Measurements from ENCODE around the gene SUPT5H. TPM values are rescaled to one million over a fixed set of nuclear protein-coding genes. Genes with fewer than 3 reads are reported as not detected.

The SUPT5H gene
- total and polyA plus RNA-seq, 10 of the 15 experiments (the other 5 are each of a cell fraction or from before 2014, with no cell fraction given) = 27.2 to 194 (median 83.6) TPM

DNA sequence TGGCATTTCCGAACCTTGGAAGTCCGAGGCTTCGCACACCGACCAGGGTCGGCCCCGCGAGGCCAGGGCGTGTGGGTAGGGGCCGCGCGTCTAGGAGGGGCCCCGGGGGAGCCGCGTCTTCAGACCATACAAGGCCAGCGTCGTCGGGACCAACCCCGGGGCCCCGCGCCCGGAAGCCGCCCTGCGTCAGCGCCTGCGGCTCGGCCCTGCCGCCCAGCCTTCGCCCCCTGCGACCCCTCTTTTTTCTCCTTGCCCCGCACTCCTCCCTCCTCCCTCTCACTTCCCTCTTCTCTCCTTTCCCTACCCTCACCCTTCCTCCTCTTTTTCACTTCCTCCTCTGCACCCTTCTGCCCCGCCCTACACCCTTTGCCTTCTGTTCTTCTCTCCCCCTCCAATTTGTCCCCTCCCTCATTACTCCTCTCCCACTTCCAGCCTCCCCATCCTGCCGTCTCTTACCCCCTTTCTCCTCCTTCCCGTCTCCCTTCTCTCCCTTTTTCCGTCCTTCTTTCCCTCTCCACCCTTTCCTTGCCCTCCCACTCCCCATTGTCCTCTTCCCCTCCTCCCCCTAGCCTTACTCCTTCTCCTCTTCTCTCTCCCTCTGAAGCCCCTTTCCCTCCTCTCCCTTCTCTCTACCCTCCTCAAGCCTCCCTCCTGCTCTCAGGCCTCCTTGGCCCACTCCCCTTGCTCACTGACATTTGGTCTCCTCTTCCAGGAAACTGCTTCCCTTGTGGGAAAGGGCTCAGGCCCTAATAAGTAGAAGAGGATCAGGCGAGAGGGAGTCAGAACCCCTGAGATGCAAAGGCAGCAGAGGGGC lies 35.2 kb upstream of the SUPT5H start (continued):
- TF ChIP-seq, protein P1, sequence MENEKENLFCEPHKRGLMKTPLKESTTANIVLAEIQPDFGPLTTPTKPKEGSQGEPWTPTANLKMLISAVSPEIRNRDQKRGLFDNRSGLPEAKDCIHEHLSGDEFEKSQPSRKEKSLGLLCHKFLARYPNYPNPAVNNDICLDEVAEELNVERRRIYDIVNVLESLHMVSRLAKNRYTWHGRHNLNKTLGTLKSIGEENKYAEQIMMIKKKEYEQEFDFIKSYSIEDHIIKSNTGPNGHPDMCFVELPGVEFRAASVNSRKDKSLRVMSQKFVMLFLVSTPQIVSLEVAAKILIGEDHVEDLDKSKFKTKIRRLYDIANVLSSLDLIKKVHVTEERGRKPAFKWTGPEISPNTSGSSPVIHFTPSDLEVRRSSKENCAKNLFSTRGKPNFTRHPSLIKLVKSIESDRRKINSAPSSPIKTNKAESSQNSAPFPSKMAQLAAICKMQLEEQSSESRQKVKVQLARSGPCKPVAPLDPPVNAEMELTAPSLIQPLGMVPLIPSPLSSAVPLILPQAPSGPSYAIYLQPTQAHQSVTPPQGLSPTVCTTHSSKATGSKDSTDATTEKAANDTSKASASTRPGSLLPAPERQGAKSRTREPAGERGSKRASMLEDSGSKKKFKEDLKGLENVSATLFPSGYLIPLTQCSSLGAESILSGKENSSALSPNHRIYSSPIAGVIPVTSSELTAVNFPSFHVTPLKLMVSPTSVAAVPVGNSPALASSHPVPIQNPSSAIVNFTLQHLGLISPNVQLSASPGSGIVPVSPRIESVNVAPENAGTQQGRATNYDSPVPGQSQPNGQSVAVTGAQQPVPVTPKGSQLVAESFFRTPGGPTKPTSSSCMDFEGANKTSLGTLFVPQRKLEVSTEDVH (IDR thresholded peaks at IDR 0.05; ENCODE audit: low read depth, partially characterized antibody) = no peak
- peak; percentile 96 for TF ChIP-seq POLR2AphosphoS5 (IDR thresholded peaks at IDR 0.05; ENCODE audit: low read length)
- peak; percentile 62 to 81 for TF ChIP-seq BHLHE40 (IDR thresholded peaks at IDR 0.05; ENCODE audit: borderline replicate concordance in 1 of 2, low read depth in 2 of 2, low read length in 1 of 2)
- no peak for TF ChIP-seq STAT3 (IDR thresholded peaks at IDR 0.05; ENCODE audit: low read depth, low read length)
- TF ChIP-seq SMC3 (IDR thresholded peaks at IDR 0.05; ENCODE audit: borderline replicate concordance, low read length) = no peak; the same call in 1 of the 2 replicates
- TF ChIP-seq ESRRA (IDR thresholded peaks at IDR 0.05; ENCODE audit: low read length) = no peak
- TF ChIP-seq TBL1XR1 (IDR thresholded peaks at IDR 0.05; ENCODE audit: low read depth, low read length) = no peak
- TF ChIP-seq NR2C1 (IDR thresholded peaks at IDR 0.05) = 0 out of 2 replicates have a peak, but pooled peaks have one; percentile 4
- TF ChIP-seq SKIL (IDR thresholded peaks at IDR 0.05; ENCODE audit: low read depth, poor library complexity, severe bottlenecking) = no peak
- no peak for TF ChIP-seq KDM1A (IDR thresholded peaks at IDR 0.05; ENCODE audit: borderline replicate concordance)
- 0 out of 2 replicates have a peak, but pooled peaks have one; percentile 14 for TF ChIP-seq TAF1 (IDR thresholded peaks at IDR 0.05; ENCODE audit: borderline replicate concordance, low read depth, low read length)
- no peak for TF ChIP-seq ZBTB11 (CRISPR knock-in tag; IDR thresholded peaks at IDR 0.05)
- TF ChIP-seq, protein P2, sequence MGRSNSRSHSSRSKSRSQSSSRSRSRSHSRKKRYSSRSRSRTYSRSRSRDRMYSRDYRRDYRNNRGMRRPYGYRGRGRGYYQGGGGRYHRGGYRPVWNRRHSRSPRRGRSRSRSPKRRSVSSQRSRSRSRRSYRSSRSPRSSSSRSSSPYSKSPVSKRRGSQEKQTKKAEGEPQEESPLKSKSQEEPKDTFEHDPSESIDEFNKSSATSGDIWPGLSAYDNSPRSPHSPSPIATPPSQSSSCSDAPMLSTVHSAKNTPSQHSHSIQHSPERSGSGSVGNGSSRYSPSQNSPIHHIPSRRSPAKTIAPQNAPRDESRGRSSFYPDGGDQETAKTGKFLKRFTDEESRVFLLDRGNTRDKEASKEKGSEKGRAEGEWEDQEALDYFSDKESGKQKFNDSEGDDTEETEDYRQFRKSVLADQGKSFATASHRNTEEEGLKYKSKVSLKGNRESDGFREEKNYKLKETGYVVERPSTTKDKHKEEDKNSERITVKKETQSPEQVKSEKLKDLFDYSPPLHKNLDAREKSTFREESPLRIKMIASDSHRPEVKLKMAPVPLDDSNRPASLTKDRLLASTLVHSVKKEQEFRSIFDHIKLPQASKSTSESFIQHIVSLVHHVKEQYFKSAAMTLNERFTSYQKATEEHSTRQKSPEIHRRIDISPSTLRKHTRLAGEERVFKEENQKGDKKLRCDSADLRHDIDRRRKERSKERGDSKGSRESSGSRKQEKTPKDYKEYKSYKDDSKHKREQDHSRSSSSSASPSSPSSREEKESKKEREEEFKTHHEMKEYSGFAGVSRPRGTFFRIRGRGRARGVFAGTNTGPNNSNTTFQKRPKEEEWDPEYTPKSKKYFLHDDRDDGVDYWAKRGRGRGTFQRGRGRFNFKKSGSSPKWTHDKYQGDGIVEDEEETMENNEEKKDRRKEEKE (IDR thresholded peaks at IDR 0.05) = no peak
- peak; percentile 89 for TF ChIP-seq DPF2 (IDR thresholded peaks at IDR 0.05)

Measured in GM12878 (cell line).